BE2C (cell line): Measurements from ENCODE around the gene IL2RG.

ENCODE experiments used
- DNase-seq: peaks from one replicate; pipeline ENCODE4 v3.0.0-alpha.2; 2020
- H3K27me3 ChIP-seq: fragments of 250-450 bp; sonication (Bioruptor Pico); 2 replicates; pipeline ENCODE4 v1.5.1; 2020; ENCODE audit warnings: mild to moderate bottlenecking
- H3K36me3 ChIP-seq: fragments of 250-450 bp; sonication (Bioruptor Pico); 2 replicates; pipeline ENCODE4 v1.5.1; 2020; ENCODE audit warnings: mild to moderate bottlenecking
- H3K4me1 ChIP-seq: fragments of 250-450 bp; sonication (Bioruptor Pico); 2 replicates; pipeline ENCODE4 v1.5.1; 2020
- H3K4me3 ChIP-seq: 2 replicates; pipeline ENCODE4 v1.5.1; 2011; ENCODE audit warnings: low read depth, low read length
- H3K9me3 ChIP-seq: fragments of 250-450 bp; sonication (Bioruptor Pico); 2 replicates; pipeline ENCODE4 v1.5.1; 2020
- CTCF ChIP-seq: IDR thresholded peaks from 2 replicates; pipeline ENCODE4 v1.5.1; 2012; ENCODE audit warnings: mild to moderate bottlenecking, low read depth, low read length

The IL2RG gene

GRCh38 chrX:71068044-71068918 is 43.1 kb downstream of the IL2RG start, which contains the start of gene SNX12:
SNX12 (minus strand) TSS chrX:71068334; CDS start chrX:71068306, 28 bp downstream.
- no peak for TF ChIP-seq CTCF
- Histone ChIP-seq H3K4me3 (peak within 1 kb of the TSS; percentile 84), H3K36me3 (no peaks in the 10 kb centered on the region), H3K9me3 (no peaks in the 10 kb centered on the region), H3K4me1 (no peaks in the 10 kb centered on the region), H3K27me3 (no peaks in the 10 kb centered on the region; the same call in 1 of the 2 replicates)
- peak; percentile 89 for DNase-seq

GRCh38 chrX:71067712-71068043 is 43.7 kb downstream of the IL2RG start:
- Histone ChIP-seq H3K9me3 (no peaks in the 10 kb centered on the region), H3K36me3 (peaks cover 3% of the 10 kb centered on the region; the same call in 1 of the 2 replicates), H3K4me1 (no peaks in the 10 kb centered on the region), H3K27me3 (no peaks in the 10 kb centered on the region), H3K4me3 (peak overlapping the region; percentile 84)
- no peak for DNase-seq
- no peak for TF ChIP-seq CTCF

GRCh38 chrX:71067089-71067488 is 44.3 kb downstream of the IL2RG start:
- no peak for TF ChIP-seq CTCF
- peak overlapping the region; percentile 84 for H3K4me3 ChIP-seq
- no peaks in the 10 kb centered on the region for H3K9me3 ChIP-seq
- H3K27me3 ChIP-seq = no peaks in the 10 kb centered on the region
- no peak for DNase-seq
- H3K36me3 ChIP-seq = peaks cover 3% of the 10 kb centered on the region; the same call in 1 of the 2 replicates
- H3K4me1 ChIP-seq = no peaks in the 10 kb centered on the region

- no peaks in the 10 kb centered on the region for H3K4me1 ChIP-seq
- peaks cover 3% of the 10 kb centered on the region; the same call in 1 of the 2 replicates for H3K36me3 ChIP-seq
- H3K9me3 ChIP-seq = no peaks in the 10 kb centered on the region
- no peaks in the 10 kb centered on the region for H3K27me3 ChIP-seq
- no peak for TF ChIP-seq CTCF
- no peak for DNase-seq
- H3K4me3 ChIP-seq = no peak overlapping the region
Observed at GRCh38 chrX:71060127-71060526, 51.2 kb downstream of the IL2RG start.

GRCh38 chrX:71057848-71058530 is 53.4 kb downstream of the IL2RG start:
- Histone ChIP-seq H3K36me3 (peaks cover 3% of the 10 kb centered on the region; the same call in 1 of the 2 replicates), H3K4me1 (no peaks in the 10 kb centered on the region), H3K4me3 (no peak overlapping the region), H3K27me3 (no peaks in the 10 kb centered on the region), H3K9me3 (no peaks in the 10 kb centered on the region)
- no peak for DNase-seq
- no peak for TF ChIP-seq CTCF
